Fibroblast of lung (primary cell): ENCODE results near the gene KIAA1755.

Experiments
- EZH2 ChIP-seq: IDR thresholded peaks from 2 replicates; pipeline ENCODE4 v1.5.1; 2012; ENCODE audit warnings: low read length, control low read depth, mild to moderate bottlenecking; ENCODE audit errors: missing control alignments
- TF ChIP-seq, protein P1 (sequence below), 2 donors: IDR thresholded peaks in 1 of 2; conservative IDR thresholded peaks in 1 of 2; 1 replicate in 1 of 2; 2 replicates in 1 of 2; pipeline ENCODE4 v1.5.1; 2011 to 2012; ENCODE audit warnings: low read length in 2 of 2, control low read depth in 1 of 2, inconsistent platforms in 1 of 2, low read depth in 1 of 2, mild to moderate bottlenecking in 1 of 2

DNA sequence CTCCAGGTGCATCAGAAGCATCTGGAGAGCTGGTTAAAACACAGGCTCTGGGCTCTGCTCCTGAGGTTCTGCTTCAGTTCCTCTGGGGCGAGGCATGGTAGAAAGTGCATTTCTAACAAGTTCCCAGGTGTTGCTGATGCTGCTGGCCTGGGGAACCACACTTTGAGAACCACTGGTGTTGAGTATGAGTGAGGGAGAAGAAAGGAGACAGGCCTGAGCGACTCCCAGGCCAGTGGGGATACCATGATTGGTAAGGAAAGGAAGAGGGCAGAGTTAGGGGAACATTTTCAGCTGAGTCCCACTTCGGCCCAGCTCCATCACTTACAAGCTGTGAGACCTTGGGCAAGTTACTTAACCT lies 36.8 kb downstream of the KIAA1755 start:
- TF ChIP-seq, protein P1, sequence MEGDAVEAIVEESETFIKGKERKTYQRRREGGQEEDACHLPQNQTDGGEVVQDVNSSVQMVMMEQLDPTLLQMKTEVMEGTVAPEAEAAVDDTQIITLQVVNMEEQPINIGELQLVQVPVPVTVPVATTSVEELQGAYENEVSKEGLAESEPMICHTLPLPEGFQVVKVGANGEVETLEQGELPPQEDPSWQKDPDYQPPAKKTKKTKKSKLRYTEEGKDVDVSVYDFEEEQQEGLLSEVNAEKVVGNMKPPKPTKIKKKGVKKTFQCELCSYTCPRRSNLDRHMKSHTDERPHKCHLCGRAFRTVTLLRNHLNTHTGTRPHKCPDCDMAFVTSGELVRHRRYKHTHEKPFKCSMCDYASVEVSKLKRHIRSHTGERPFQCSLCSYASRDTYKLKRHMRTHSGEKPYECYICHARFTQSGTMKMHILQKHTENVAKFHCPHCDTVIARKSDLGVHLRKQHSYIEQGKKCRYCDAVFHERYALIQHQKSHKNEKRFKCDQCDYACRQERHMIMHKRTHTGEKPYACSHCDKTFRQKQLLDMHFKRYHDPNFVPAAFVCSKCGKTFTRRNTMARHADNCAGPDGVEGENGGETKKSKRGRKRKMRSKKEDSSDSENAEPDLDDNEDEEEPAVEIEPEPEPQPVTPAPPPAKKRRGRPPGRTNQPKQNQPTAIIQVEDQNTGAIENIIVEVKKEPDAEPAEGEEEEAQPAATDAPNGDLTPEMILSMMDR (conservative IDR thresholded peaks at IDR 0.05 in 1 of 2, IDR thresholded peaks at IDR 0.05 in 1 of 2; ENCODE audit: low read depth in 1 of 2, low read length in 2 of 2), result no peak
- no peak for TF ChIP-seq EZH2
